AG09309 (cell line): ENCODE results near the gene IGF1R.

Experiments used
- DNase-seq: peaks from one replicate; pipeline ENCODE4 v3.0.0-alpha.2; 2010; ENCODE audit warnings: low read depth
- H3K4me3 ChIP-seq: 2 replicates; pipeline ENCODE4 v1.5.1; 2011; ENCODE audit warnings: mild to moderate bottlenecking, low read depth, low read length, moderate library complexity; ENCODE audit not compliant: control insufficient read depth
- TF ChIP-seq, protein P1 (sequence below): IDR thresholded peaks from 2 replicates; pipeline ENCODE4 v1.5.1; 2011; ENCODE audit warnings: mild to moderate bottlenecking, low read depth, low read length, inconsistent platforms; ENCODE audit not compliant: insufficient read depth, control insufficient read depth; ENCODE audit errors: missing control alignments

Gene IGF1R

DNA sequence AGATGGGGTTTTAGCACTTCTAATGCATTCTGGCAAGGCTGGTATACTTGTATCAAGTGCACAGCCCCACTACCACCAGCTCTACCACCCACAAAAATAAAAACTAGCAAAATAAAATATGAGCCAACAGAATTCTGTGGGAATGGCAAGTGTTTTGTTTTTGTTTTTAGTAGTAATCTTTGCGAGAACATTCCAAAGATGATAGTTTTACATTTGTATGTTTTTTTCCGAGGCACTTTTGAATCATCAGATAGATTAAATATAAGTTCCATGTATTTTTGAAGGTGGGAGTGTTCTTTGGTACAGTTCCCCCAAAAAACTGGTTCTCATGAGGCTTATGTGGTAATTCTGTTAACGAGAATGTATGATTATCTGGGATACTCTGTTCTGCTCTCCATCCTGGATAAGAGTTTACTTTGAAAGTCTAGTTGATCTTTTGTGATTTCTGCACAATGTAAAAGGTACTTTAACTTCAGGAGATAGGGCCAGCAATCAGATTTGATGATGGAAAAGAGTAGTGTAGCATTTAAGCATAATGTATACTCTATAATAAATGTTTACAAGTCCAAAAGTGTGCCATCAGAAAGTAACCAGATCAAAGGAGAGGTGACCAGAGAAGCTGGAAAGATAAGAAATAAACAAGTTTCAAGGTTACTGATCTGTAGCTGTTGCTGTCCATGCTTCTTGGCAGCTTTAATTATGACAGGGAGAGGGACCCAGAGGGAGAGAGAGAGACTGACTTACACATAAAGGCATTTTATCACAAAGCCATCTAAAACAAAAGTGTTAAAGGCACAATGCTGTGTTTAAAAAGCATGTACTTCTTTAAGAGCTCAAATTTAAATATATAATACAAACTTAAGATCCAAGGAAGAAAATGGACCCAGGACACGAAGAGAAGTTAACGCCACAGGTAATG is 228.4 kb downstream of the IGF1R start:
- H3K4me3 ChIP-seq, result no peak overlapping the region
- no peak for DNase-seq
- TF ChIP-seq, protein P1, sequence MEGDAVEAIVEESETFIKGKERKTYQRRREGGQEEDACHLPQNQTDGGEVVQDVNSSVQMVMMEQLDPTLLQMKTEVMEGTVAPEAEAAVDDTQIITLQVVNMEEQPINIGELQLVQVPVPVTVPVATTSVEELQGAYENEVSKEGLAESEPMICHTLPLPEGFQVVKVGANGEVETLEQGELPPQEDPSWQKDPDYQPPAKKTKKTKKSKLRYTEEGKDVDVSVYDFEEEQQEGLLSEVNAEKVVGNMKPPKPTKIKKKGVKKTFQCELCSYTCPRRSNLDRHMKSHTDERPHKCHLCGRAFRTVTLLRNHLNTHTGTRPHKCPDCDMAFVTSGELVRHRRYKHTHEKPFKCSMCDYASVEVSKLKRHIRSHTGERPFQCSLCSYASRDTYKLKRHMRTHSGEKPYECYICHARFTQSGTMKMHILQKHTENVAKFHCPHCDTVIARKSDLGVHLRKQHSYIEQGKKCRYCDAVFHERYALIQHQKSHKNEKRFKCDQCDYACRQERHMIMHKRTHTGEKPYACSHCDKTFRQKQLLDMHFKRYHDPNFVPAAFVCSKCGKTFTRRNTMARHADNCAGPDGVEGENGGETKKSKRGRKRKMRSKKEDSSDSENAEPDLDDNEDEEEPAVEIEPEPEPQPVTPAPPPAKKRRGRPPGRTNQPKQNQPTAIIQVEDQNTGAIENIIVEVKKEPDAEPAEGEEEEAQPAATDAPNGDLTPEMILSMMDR, result no peak

DNA sequence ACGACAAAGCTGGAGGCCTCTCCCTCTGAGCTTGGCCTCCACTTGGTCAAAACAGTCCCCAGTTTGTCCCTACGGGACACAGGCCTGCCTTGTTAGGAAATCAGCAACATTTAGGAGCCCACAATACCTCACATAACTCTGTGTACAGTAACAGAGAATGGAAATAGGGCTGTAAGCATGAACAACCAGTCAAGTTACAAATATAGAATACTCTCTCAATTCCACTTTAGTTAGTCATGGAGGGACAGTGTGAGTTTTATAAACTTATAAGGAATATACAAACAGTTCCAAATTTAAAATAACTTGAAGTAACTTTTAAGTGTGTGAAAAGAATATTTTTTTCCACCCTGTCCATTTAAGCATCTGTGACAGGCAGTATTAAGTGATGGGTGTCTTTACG is 229.8 kb downstream of the IGF1R start:
- TF ChIP-seq, protein P1, result no peak
- no peak overlapping the region for H3K4me3 ChIP-seq
- no peak for DNase-seq

DNA sequence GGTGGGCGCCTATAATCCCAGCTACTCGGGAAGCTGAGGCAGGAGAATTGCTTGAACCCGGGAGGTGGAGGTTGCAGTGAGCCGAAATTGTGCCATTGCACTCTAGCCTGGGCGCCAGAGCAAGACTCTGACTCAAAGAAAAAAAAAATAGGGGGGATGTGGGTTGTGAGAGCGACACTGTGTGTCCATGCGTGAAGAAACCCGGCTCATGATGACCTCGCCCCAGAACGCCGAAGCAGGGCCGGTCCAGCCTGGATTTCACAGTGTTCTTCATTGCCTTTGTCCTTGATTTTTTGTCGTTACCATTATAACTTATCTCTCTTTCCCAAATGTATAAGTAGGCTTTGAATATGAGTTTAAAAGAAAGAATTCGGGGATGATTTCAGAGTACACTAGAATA is 230.5 kb downstream of the IGF1R start:
- TF ChIP-seq, protein P1, result no peak
- DNase-seq, result no peak
- H3K4me3 ChIP-seq, result no peak overlapping the region

DNA sequence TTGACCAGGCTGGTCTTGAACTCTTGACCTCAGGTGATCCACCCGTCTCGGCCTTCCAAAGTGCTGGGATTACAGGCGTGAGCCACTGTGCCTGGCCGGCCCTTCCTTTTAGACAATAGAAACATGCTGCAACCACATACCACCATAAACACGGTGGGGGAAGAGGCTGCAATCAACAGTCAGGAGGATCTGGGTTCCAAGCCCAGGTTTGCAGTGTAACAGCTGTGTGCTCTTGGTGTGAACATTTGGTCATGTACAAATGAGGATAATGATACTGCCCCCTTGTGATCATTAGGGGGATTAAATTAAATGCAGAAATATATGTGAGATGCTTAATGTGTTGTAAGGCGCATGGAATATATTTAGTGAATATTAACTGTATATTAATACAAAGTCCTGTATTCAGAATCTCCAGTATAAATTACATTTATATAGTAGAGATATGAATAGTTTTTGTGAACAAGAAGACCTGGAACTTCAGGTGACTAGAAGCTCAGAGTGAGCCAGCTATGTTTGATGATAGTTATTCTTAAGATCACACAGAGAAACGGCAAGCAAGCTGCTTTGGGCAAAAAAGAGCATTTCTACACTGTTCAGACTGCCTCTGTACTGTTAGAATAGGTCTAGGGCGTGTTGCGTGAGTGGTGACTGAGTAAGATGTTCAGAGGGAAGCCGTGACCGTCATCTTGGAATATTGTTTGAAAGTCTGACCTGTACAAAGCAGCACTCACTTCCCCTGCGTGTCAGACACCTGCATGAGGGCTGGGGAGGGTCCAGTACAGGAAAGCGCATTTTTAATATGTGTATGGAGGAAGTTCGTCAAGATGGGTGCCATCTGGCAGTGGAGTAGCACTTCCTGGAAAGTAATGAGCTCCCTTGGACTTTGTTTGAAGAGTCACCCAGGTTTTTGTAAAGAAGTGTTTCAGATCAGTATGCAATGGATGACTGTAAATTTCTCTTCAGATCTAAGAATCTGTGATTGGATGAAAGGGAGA is 233.5 kb downstream of the IGF1R start:
- H3K4me3 ChIP-seq, result no peak overlapping the region
- no peak for DNase-seq
- TF ChIP-seq, protein P1, result peak; percentile 46

DNA sequence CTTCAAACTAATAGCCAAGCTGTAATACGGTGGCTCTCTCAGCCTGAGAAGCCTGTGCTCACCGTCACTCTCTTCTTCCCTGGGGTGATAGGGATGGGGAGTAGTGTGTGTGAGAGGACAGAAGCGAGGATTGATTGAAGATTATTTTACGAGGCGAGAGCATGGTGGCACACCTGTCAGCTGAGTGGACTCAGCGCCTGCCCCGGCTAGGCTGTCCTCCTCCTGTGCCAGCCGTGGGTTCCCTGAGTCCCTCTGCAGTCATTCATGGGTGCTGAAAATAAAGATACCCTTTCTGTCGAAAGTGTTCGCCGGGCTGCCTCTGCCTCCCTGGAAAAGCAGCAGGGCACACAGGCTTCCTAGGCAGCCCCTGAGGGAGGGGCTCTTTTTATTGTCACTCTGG is 235.1 kb downstream of the IGF1R start:
- no peak for DNase-seq
- no peak overlapping the region for H3K4me3 ChIP-seq
- TF ChIP-seq, protein P1, result no peak

DNA sequence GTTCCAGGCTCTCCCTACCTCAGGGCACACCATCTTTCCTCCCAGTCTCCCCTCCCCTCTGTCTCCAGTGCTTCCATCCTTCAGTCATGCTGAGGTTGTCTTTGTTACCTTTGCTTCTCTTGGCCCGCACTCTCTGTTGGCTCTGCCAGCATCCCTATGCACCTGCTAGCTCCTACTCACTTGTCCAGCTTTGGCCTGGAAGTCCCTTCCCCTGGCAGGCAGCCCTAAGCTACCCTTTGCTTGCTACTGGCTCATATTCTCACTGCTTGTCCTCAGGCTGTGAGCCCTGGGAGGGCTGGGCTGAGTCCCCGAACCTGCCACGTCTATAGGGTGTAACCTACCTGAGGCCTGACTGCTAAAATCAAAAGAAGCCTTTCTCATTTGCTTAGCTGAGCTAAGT is 236.6 kb downstream of the IGF1R start:
- TF ChIP-seq, protein P1, result no peak
- no peak for DNase-seq
- H3K4me3 ChIP-seq, result no peak overlapping the region
